ENCODE measurements around the gene CST1. TPM values are rescaled to one million over a fixed set of nuclear protein-coding genes. Genes with fewer than 3 reads are reported as not detected.
"Not testable (repeated sequence)": the region's sequence is repeated elsewhere in the genome, so short reads cannot be mapped to it uniquely, and the experiment has no call there.

The CST1 gene
- total RNA-seq, 6 experiments from 2014 or later = not detected

- ATAC-seq (no peak), DNase-seq (no peak)
- Histone ChIP-seq H3K4me3 (no peak overlapping the region), H3K27me3 (no peaks in the 10 kb centered on the region), H3K9me3 (no peaks in the 10 kb centered on the region), H3K36me3 (no peaks in the 10 kb centered on the region), H3K27ac (no peak overlapping the region), H3K4me1 (no peaks in the 10 kb centered on the region)
- 72% methylated on average over 1 of the region's 1 CpG for WGBS (ENCODE audit: insufficient coverage, low coverage, low lambda C conversion rate, missing lambda C conversion rate)
- intact Hi-C loops (cut with DNase I) = no loop called here
- no peak for TF ChIP-seq CTCF (IDR thresholded peaks at IDR 0.05)
- no peak for TF ChIP-seq POLR2A (IDR thresholded peaks at IDR 0.05)
These were observed 32.7 kb upstream of the CST1 start for GRCh38 chr20:23783447-23783846.

GRCh38 chr20:23782366-23782983 lies 31.7 kb upstream of the CST1 start:
- Histone ChIP-seq H3K36me3 (no peaks in the 10 kb centered on the region), H3K4me3 (no peak overlapping the region), H3K27ac (no peak overlapping the region), H3K27me3 (no peaks in the 10 kb centered on the region), H3K9me3 (no peaks in the 10 kb centered on the region), H3K4me1 (no peaks in the 10 kb centered on the region)
- no peak for DNase-seq
- intact Hi-C loops (cut with DNase I) = no loop called here
- ATAC-seq = peak; percentile 57 to 86 (median 72)
- 72% methylated on average over 3 of the region's 8 CpGs for WGBS (ENCODE audit: insufficient coverage, low coverage, low lambda C conversion rate, missing lambda C conversion rate)
- TF ChIP-seq CTCF (IDR thresholded peaks at IDR 0.05) (peak; percentile 28 to 54 (median 48)), POLR2A (IDR thresholded peaks at IDR 0.05) (no peak)

- H3K9me3 ChIP-seq; H3K4me3 ChIP-seq; intact Hi-C loops (cut with DNase I); H3K27me3 ChIP-seq; H3K36me3 ChIP-seq; ATAC-seq; H3K27ac ChIP-seq; DNase-seq; H3K4me1 ChIP-seq: not testable (repeated sequence)
These were observed 27.9 kb upstream of the CST1 start for GRCh38 chr20:23778676-23779075.

- H3K36me3 ChIP-seq; intact Hi-C loops (cut with DNase I); H3K27me3 ChIP-seq; H3K4me1 ChIP-seq; H3K9me3 ChIP-seq; H3K27ac ChIP-seq; ATAC-seq; DNase-seq; H3K4me3 ChIP-seq: not testable (repeated sequence)
- WGBS (ENCODE audit: insufficient coverage, low coverage, low lambda C conversion rate, missing lambda C conversion rate) = 50% methylated on average over 4 of the region's 8 CpGs
These were observed 26.6 kb upstream of the CST1 start for GRCh38 chr20:23777380-23777779.

GRCh38 chr20:23776067-23776771 lies 25.5 kb upstream of the CST1 start:
- TF ChIP-seq CTCF (IDR thresholded peaks at IDR 0.05) (no peak), POLR2A (IDR thresholded peaks at IDR 0.05) (no peak)
- ATAC-seq (peak in 1 of 4 donors; percentile 17), DNase-seq (no peak)
- 13% methylated on average over 5 of the region's 14 CpGs for WGBS (ENCODE audit: insufficient coverage, low coverage, low lambda C conversion rate, missing lambda C conversion rate)
- Histone ChIP-seq H3K4me3 (no peak overlapping the region), H3K27ac (no peak overlapping the region), H3K4me1 (no peaks in the 10 kb centered on the region), H3K27me3 (no peaks in the 10 kb centered on the region), H3K9me3 (no peaks in the 10 kb centered on the region), H3K36me3 (no peaks in the 10 kb centered on the region)
- intact Hi-C loops (cut with DNase I) = no loop called here

All from right lobe of liver (tissue), 6 donors.